GM18520 (cell line): ENCODE data around the gene ADAMTS4.
A peak's percentile ranks its signal among the peaks of the same experiment; 100 is the strongest.
"Not testable (repeated sequence)": the region's sequence is repeated elsewhere in the genome, so short reads cannot be mapped to it uniquely, and the experiment has no call there.

Source experiments
- ATAC-seq: cut with Tn5 transposase; IDR thresholded peaks from one replicate; pipeline ENCODE4 v1.9.1; 2021; ENCODE audit not compliant: unreplicated experiment

Gene ADAMTS4

GRCh38 chr1:161198897-161199431 is at the start of gene ADAMTS4:
Gene ADAMTS4 (minus strand): TSS chr1:161199054. CDS start chr1:161198627, 427 bp downstream.
- ATAC-seq: no peak

- ATAC-seq: no peak
These were observed 46.0 kb upstream of the ADAMTS4 start for GRCh38 chr1:161244888-161245287.

GRCh38 chr1:161242313-161242712 is 43.5 kb upstream of the ADAMTS4 start:
- no peak for ATAC-seq

- no peak for ATAC-seq
These were observed 42.8 kb upstream of the ADAMTS4 start for GRCh38 chr1:161241682-161242081.

GRCh38 chr1:161238039-161238473 is 39.2 kb upstream of the ADAMTS4 start, which contains the start of gene NR1I3:
Gene NR1I3 (minus strand): TSS chr1:161238203. CDS start chr1:161236565, 1,638 bp downstream.
- no peak for ATAC-seq

GRCh38 chr1:161235957-161236775 is 37.3 kb upstream of the ADAMTS4 start:
- no peak for ATAC-seq

GRCh38 chr1:161233102-161233501 is 34.2 kb upstream of the ADAMTS4 start:
- no peak for ATAC-seq

- no peak for ATAC-seq
These were observed 31.9 kb upstream of the ADAMTS4 start for GRCh38 chr1:161230762-161231161.

GRCh38 chr1:161229896-161230295 is 31.0 kb upstream of the ADAMTS4 start:
- no peak for ATAC-seq

GRCh38 chr1:161228032-161228431 is 29.2 kb upstream of the ADAMTS4 start:
- no peak for ATAC-seq

- peak; percentile 25 for ATAC-seq
These were observed 28.5 kb upstream of the ADAMTS4 start for GRCh38 chr1:161227196-161227871.

- no peak for ATAC-seq
These were observed 27.9 kb upstream of the ADAMTS4 start for GRCh38 chr1:161226759-161227158.

- no peak for ATAC-seq
These were observed 27.5 kb upstream of the ADAMTS4 start for GRCh38 chr1:161226320-161226711.

GRCh38 chr1:161225534-161226319 is 26.9 kb upstream of the ADAMTS4 start, which contains the start of gene TOMM40L:
Gene TOMM40L (plus strand): TSS chr1:161226060. CDS start chr1:161226490, 430 bp downstream.
- peak; percentile 94 for ATAC-seq

- no peak for ATAC-seq
These were observed 26.3 kb upstream of the ADAMTS4 start for GRCh38 chr1:161225178-161225533.

GRCh38 chr1:161224695-161225087 is 25.8 kb upstream of the ADAMTS4 start:
- not testable (repeated sequence) for ATAC-seq

GRCh38 chr1:161223805-161224694 is 25.2 kb upstream of the ADAMTS4 start:
- ATAC-seq: no peak

- ATAC-seq: no peak
These were observed 23.5 kb upstream of the ADAMTS4 start for GRCh38 chr1:161222175-161223019.

- no peak for ATAC-seq
These were observed 21.1 kb upstream of the ADAMTS4 start for GRCh38 chr1:161220002-161220401.
